PC-3 (cell line): ENCODE data around the gene FIP1L1. TPM values are rescaled to one million over a fixed set of nuclear protein-coding genes. Genes with fewer than 3 reads are reported as not detected.

Experiments
- ATAC-seq: fragments of 200-7000 bp; cut with Tn5 transposase; 2 replicates; pipeline ENCODE4 v1.9.1; 2020; ENCODE audit warnings: mild to moderate bottlenecking, moderate library complexity
- BruUV-seq: library from RNA; stranded (reverse); fragments of 400-500 nt; replicated peaks from 2 replicates; lab custom pipeline; 2021; lab: Mats Ljungman, UMichigan
- CTCF ChIA-PET: fragments of 300-600 bp; sonication (Branson Sonifier 250); formaldehyde crosslinking; loops from one replicate; lab custom pipeline; 2022; ENCODE audit warnings: antibody characterized with exemption; lab: Charles Lee
- POLR2A ChIA-PET: fragments of 300-600 bp; sonication (Branson Sonifier 250); formaldehyde crosslinking; loops from one replicate; lab custom pipeline; 2022; ENCODE audit warnings: antibody characterized with exemption; ENCODE audit not compliant: unreplicated experiment; lab: Charles Lee
- DNase-seq: peaks from one replicate; pipeline ENCODE4 v3.0.0-alpha.2; 2015
- H2AFZ ChIP-seq: fragments of 300-600 bp; sonication (generic); 2 replicates; pipeline ENCODE4 v1.6.0; 2016; ENCODE audit warnings: antibody characterized with exemption, low read length
- H3F3A ChIP-seq: fragments of 300-600 bp; sonication (generic); one replicate; pipeline ENCODE4 v1.6.0; 2017; ENCODE audit warnings: antibody characterized with exemption, low read length, control low read depth, mild to moderate bottlenecking; ENCODE audit not compliant: unreplicated experiment
- H3K27ac ChIP-seq: fragments of 300-600 bp; sonication (generic); 2 replicates; pipeline ENCODE4 v1.5.1; 2016; ENCODE audit warnings: mild to moderate bottlenecking, low read length
- H3K27me3 ChIP-seq: fragments of 300-600 bp; sonication (generic); 2 replicates; pipeline ENCODE4 v1.6.1; 2016; ENCODE audit warnings: low read length, mixed read lengths
- H3K36me3 ChIP-seq: fragments of 300-600 bp; sonication (generic); 2 replicates; pipeline ENCODE4 v1.6.1; 2016; ENCODE audit warnings: low read depth, mixed run types, low read length, mixed read lengths
- H3K4me1 ChIP-seq: fragments of 300-600 bp; sonication (generic); 2 replicates; pipeline ENCODE4 v1.5.1; 2016; ENCODE audit warnings: low read length; ENCODE audit not compliant: insufficient read depth
- H3K4me2 ChIP-seq: fragments of 300-600 bp; sonication (generic); 2 replicates; pipeline ENCODE4 v1.6.0; 2016; ENCODE audit warnings: low read length
- H3K4me3 ChIP-seq: fragments of 300-600 bp; sonication (generic); 2 replicates; pipeline ENCODE4 v1.5.1; 2016; ENCODE audit warnings: mild to moderate bottlenecking, low read length, mixed read lengths
- H3K79me2 ChIP-seq: fragments of 300-600 bp; sonication (generic); 2 replicates; pipeline ENCODE4 v1.6.1; 2017; ENCODE audit warnings: low read length, mixed read lengths
- H3K9ac ChIP-seq: fragments of 300-600 bp; sonication (generic); 2 replicates; pipeline ENCODE4 v1.6.0; 2016; ENCODE audit warnings: mild to moderate bottlenecking, low read length
- H3K9me2 ChIP-seq: fragments of 300-600 bp; sonication (generic); replicated peaks from 2 replicates; pipeline ENCODE4 v1.6.1; 2016; ENCODE audit warnings: mixed run types, low read length, mixed read lengths
- H3K9me3 ChIP-seq: fragments of 300-600 bp; sonication (generic); 2 replicates; pipeline ENCODE4 v1.6.1; 2016; ENCODE audit warnings: low read length, mixed read lengths
- H4K20me1 ChIP-seq: fragments of 300-600 bp; sonication (generic); 2 replicates; pipeline ENCODE4 v1.6.1; 2016; ENCODE audit warnings: low read length, mixed read lengths
- EZH2 ChIP-seq: fragments of 300-600 bp; sonication (generic); IDR thresholded peaks from one replicate; pipeline ENCODE4 v1.6.1; 2017; ENCODE audit warnings: antibody characterized with exemption, mild to moderate bottlenecking, low read length; ENCODE audit not compliant: unreplicated experiment
- EZH2phosphoT487 ChIP-seq: fragments of 300-600 bp; sonication (generic); IDR thresholded peaks from 2 replicates; pipeline ENCODE4 v1.6.1; 2018; ENCODE audit warnings: mild to moderate bottlenecking, antibody characterized with exemption, low read length, borderline replicate concordance
- intact Hi-C: fragments of 100-400 bp; cut with micrococcal nuclease; formaldehyde crosslinking; loops from 2 replicates; pipeline ENCODE4 v1.9.0; 2023
- total RNA-seq: library from RNA; depleted of rRNA; stranded (reverse); fragments of >200 nt; gene quantifications from 2 replicates; pipeline ENCODE4 v1.2.3, GENCODE V29; 2014
- TF ChIP-seq, protein P1 (sequence below): fragments of 300-600 bp; sonication (generic); conservative IDR thresholded peaks from 2 replicates; pipeline ENCODE4 v1.5.1; 2017; ENCODE audit warnings: antibody characterized with exemption, low read depth, mild to moderate bottlenecking, low read length

FIP1L1 gene
- total RNA-seq, 1 experiment from 2014 or later = 76.1 TPM

DNA sequence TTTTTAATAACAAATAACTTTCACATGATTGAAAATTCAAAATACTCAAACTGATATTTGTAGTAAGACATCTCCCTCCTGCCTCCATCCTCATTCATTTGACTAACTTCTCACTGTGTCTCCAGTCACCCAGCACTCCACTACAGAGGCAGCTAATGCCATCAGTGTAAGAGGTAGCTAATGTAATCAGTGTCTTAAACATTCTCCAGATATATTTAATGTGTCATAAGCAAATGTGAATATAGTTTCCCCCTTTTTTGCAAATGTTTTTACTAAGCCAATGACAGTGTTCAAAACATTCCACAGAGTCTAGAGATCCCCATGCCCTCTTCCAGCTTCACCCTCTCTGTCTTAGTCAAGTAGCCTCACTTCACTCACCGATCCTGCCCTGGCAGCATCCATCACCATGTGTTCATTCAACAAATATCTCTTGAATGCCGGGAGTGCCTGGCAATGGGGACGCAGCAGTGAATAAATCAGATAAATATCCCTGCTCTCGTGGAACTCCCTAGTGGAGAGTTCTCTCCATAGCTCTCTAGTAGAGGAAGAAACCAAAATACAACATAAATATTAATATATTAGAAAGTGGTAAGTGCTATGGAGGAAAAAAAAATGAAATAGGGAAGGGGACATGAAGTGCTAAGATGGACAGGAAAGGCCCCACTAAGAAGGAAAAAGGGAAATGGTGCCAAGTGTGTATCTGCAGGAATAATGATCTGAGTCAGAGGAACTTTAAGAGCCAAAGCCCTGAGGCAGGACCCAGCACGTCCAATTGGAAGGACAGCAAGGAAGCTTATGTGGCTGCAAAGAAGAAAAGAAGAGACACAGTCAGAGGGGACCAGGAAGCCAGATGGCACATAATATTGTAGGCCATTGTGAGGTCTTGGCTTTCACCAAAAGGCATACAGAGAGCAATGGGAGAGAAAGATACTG, 30.3 kb upstream of the FIP1L1 start:
- Histone ChIP-seq H2AFZ (no peak overlapping the region), H3K9ac (no peak overlapping the region), H4K20me1 (no peaks in the 10 kb centered on the region), H3K4me1 (peaks cover 9% of the 10 kb centered on the region), H3K9me3 (no peaks in the 10 kb centered on the region), H3K36me3 (peaks cover 9% of the 10 kb centered on the region; the same call in 1 of the 2 replicates), H3K27me3 (no peaks in the 10 kb centered on the region), H3K9me2 (no peaks in the 10 kb centered on the region), H3F3A (peaks cover 4% of the 10 kb centered on the region), H3K4me3 (no peak overlapping the region), H3K27ac (0 out of 2 replicates have a peak overlapping the region, but pooled peaks have one; percentile 12), H3K79me2 (no peaks in the 10 kb centered on the region), H3K4me2 (no peak overlapping the region)
- intact Hi-C loops = no loop called here
- ChIA-PET POLR2A (no interaction called here), CTCF (interaction anchor here (0.6 to 0.7 kb wide), 3 partner anchors 34 to 1245 kb away, joined by 3 read pairs; no protein-coding TSS in a partner anchor)
- TF ChIP-seq EZH2phosphoT487 (no peak), EZH2 (no peak)
- TF ChIP-seq, protein P1, sequence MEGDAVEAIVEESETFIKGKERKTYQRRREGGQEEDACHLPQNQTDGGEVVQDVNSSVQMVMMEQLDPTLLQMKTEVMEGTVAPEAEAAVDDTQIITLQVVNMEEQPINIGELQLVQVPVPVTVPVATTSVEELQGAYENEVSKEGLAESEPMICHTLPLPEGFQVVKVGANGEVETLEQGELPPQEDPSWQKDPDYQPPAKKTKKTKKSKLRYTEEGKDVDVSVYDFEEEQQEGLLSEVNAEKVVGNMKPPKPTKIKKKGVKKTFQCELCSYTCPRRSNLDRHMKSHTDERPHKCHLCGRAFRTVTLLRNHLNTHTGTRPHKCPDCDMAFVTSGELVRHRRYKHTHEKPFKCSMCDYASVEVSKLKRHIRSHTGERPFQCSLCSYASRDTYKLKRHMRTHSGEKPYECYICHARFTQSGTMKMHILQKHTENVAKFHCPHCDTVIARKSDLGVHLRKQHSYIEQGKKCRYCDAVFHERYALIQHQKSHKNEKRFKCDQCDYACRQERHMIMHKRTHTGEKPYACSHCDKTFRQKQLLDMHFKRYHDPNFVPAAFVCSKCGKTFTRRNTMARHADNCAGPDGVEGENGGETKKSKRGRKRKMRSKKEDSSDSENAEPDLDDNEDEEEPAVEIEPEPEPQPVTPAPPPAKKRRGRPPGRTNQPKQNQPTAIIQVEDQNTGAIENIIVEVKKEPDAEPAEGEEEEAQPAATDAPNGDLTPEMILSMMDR = no peak
- no TSS peak for BruUV-seq
- ATAC-seq (peak; percentile 88), DNase-seq (peak; percentile 84)

DNA sequence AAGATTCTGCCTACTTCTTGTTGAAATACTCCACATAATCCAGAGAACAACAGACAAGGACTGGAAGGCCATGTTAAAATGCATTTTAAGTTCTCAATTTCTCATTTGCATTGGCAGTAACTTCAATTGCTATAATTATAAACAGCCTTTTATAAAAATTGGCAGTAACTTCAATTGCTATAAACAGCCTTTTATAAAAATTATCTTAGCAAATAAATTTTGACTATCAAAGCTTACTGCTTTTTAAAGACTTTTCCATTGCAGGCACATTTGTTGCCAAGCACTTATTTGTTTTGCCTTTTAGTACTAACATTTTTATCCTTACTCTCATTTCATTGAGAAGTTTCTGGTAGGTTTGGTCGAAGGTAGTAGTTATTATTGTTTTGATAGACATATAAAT, 29.4 kb upstream of the FIP1L1 start:
- H4K20me1 ChIP-seq = no peaks in the 10 kb centered on the region
- POLR2A ChIA-PET = interaction anchor here (0.7 kb wide), 1 partner anchor 14 kb away, joined by 3 read pairs; no protein-coding TSS in a partner anchor
- H3K79me2 ChIP-seq = no peaks in the 10 kb centered on the region
- H3K27me3 ChIP-seq = no peaks in the 10 kb centered on the region
- no peak overlapping the region for H3K4me2 ChIP-seq
- intact Hi-C loops = loop anchor here (1.0 kb wide), 1 partner anchor 27 kb away; no protein-coding TSS in a partner anchor
- peaks cover 9% of the 10 kb centered on the region; the same call in 1 of the 2 replicates for H3K36me3 ChIP-seq
- BruUV-seq = no TSS peak
- H3K9ac ChIP-seq = no peak overlapping the region
- no peaks in the 10 kb centered on the region for H3K9me2 ChIP-seq
- TF ChIP-seq, protein P1 = no peak
- no peak for TF ChIP-seq EZH2
- no peak for TF ChIP-seq EZH2phosphoT487
- no peak overlapping the region for H3K4me3 ChIP-seq
- H3K27ac ChIP-seq = 0 out of 2 replicates have a peak overlapping the region, but pooled peaks have one; percentile 12
- H3F3A ChIP-seq = peaks cover 4% of the 10 kb centered on the region
- CTCF ChIA-PET = interaction anchor here (0.7 kb wide), 1 partner anchor 35 kb away, joined by 3 read pairs; no protein-coding TSS in a partner anchor
- peaks cover 9% of the 10 kb centered on the region for H3K4me1 ChIP-seq
- ATAC-seq (no peak), DNase-seq (no peak)
- no peak overlapping the region for H2AFZ ChIP-seq
- no peaks in the 10 kb centered on the region for H3K9me3 ChIP-seq
